Measurements from ENCODE around the gene PACS2.
A peak's percentile ranks its signal among the peaks of the same experiment; 100 is the strongest.

Gene PACS2

DNA sequence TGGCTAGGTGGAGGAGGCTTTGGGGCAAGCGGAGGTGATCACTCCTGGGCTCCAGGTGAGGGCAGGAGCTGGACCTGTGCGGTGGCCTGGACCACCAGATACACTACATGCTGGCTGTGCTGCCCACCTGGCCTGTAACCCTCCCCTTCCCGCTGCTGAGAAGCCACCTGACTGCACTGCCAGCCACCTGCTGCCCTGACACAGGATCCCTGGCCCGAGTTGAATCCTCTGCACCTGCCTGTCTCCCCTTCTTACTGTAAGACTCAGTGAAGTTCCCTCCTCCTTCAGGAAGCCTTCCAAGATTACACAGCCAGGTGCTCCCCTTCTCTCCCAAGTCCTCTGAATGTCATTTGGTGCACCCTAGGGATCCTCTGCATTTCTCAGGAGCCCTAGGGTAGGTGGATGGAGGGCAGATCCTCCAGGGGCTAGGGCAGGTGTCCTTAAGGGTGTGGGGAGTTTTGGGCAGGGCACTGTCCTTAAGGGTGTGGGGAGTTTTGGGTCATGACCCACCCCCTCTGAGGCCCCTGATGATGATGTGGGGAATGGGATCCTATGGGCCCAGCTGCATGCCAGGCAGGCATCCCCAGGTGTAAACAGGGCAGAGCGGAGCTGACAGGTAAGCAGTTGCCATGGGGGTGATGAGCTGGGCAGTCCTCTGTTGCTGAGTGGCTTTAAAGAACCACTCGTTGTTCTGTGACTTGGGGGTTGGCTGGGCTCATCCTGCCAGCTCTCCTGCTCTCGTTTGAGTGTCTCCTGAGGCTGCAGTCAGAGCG lies 98.4 kb downstream of the PACS2 start:
- DNase-seq: no peak

GRCh38 chr14:105413544-105413886 lies 99.0 kb downstream of the PACS2 start:
- no peak for DNase-seq

DNA sequence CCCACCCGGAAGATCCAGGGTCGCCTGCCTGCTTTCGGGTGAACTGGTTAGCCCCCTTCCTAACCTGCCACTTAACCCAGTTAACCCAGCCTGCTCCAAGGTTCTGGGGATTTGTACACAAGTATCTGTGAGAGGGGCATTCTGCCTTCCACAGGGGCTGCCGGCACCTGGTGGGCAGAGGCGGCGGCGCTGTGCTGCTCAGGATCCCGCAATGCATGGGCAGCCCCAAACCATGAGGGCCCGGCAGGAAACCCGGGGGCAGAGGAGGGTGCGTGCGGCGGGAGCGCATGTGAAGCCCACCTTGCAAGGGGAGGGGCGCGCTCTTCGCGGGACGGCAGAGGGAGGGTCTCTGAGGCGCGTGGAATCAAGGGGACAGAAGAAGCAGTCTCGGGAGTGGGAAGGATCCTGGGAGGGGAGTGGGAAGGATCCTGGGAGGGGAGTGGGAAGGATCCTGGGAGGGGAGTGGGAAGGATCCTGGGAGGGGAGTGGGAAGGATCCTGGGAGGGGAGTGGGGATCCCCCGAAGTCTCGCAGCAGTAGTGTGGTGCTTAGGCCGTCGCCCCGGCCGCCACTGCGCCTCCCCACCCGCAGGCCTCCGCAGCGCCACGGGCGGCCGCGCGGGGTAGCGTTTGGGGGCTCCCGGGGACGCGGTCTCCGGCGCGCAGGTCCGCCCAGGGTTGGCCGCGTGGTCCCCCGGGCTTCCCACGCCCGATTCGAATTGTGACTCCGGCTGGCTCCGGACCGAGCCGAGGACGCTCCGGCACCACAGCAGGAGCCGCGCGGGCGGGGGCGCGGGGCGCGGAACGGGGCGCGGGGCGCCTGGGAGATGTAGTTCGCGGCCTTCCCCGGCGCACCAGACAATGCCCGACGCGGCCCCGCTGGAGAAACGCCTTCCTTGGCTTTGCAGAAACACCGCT lies 100.2 kb downstream of the PACS2 start:
- DNase-seq: peak; percentile 39 to 82 (median 63)

DNA sequence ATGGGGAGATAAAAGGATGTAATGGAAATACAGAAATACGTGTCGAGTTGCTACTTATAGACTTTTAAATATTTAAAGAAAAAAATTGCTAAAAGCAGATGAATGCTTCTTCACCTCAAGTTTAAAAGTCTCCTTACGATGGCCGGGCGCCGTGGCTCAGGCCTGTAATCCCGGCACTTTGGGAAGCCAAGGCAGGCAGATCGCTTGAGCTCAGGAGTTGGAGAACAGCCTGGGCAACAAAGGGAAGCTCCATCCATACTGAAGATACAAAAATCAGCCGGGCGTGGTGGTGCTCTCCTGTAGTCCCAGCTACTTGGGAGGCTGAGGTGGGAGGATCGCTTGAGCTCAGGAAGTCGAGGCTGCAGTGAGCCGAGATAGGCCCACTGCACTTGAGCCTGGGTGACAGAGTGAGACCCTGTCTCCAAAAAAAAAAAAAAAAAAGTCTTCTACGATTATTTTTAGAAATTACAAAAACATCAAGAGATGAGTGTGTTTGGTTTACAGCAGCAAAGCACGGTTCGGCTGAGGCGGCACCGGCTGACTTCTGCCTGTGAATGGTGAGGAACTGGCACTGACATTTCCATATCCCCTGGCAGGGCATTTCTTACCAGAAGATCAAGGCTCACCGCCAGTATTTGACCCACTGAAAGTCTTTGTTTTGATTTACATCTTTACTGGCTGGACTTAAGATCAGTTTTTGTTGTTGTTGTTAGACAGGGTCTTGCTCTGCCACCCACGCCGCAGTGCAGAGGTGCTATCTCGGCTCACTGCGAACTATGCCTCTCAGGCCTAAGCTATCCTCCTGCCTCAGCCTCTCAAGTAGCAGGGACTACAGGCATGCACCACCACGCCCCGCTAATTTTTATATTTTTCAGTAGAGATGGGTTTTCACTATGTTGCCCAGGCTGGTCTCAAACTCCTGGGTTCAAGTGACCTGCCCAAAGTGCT lies 101.2 kb downstream of the PACS2 start:
- no peak for DNase-seq

GRCh38 chr14:105416671-105417070 lies 102.1 kb downstream of the PACS2 start:
- no peak for DNase-seq

DNA sequence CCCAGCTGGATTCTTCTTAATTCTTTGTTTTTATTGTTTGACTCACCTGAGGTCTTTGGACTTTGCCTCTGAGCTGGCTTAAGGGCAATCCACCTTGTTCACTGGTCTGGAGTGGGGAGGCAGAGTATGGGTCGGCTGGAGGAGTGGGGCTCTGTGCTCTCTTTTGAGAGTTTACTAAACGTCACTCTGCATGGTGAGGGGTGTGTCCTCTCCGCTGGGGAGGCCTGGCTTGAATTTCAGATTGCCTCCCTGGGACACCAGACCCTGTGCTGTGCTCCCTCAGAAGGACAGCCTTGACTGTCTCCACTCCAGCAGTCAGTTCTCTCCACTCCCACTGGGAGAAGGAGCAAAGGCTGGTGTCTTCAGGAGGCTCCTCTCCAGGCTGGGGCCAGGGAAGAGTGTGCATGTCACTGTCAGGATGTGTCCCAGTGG lies 103.2 kb downstream of the PACS2 start:
- no peak for DNase-seq

- no peak for DNase-seq
Observed at GRCh38 chr14:105418269-105419194, 104.0 kb downstream of the PACS2 start.

DNA sequence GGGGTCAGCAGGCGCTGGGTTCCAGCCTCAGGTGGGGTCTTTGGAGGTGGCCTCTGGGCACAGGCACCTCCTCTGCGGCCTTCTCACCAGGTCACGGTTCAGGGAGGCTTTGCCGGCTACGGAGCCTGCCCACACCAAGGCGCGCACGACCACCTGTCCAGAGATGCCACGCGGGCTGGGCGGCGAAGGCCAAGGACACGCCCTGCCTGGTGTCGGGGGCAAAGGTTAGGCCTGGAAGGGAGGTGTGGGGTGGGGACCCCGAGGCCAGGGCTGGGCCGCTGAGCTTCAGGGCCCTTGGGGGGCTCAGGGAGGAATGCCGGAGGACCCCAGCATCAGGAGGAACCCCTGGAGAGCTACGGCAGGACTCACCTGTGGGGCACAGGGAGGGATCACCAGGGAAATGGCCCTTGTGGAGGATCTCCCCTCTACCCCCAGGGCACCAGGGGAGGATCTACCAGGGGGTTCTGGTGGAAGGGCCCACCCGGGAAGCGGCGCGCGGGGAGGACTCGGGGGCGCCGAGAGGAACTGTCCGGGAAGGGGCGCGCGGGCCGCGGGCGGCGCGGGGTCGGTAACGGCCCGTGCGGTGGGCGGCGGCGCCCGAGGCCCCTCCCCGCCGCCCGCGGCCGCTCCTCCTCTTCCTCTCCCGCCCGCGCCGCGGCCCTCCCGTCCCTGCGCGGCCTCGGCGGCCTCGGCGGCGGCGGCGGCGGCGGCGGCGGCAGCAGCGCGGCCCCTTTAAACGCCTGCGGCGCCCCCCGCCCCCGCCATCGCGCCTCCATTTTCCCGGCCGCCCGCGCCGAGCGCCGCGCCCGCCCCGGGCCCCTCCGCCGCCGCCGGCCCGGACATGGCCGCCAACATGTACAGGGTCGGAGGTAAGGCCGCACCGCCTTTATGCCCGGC lies 104.9 kb downstream of the PACS2 start, which contains the start of gene MTA1:
Gene MTA1 (plus strand): TSS at position 633 of the 897 bp plus-strand sequence. CDS start 209 bp downstream, at position 842.
- DNase-seq: peak in 5 of 6 experiments; percentile 14 to 51 (median 34)

- DNase-seq: peak in 1 of 6 experiments; percentile 29
Observed at GRCh38 chr14:105420101-105420973, 105.8 kb downstream of the PACS2 start.

GRCh38 chr14:105420974-105421674 lies 106.6 kb downstream of the PACS2 start:
- no peak for DNase-seq

DNA sequence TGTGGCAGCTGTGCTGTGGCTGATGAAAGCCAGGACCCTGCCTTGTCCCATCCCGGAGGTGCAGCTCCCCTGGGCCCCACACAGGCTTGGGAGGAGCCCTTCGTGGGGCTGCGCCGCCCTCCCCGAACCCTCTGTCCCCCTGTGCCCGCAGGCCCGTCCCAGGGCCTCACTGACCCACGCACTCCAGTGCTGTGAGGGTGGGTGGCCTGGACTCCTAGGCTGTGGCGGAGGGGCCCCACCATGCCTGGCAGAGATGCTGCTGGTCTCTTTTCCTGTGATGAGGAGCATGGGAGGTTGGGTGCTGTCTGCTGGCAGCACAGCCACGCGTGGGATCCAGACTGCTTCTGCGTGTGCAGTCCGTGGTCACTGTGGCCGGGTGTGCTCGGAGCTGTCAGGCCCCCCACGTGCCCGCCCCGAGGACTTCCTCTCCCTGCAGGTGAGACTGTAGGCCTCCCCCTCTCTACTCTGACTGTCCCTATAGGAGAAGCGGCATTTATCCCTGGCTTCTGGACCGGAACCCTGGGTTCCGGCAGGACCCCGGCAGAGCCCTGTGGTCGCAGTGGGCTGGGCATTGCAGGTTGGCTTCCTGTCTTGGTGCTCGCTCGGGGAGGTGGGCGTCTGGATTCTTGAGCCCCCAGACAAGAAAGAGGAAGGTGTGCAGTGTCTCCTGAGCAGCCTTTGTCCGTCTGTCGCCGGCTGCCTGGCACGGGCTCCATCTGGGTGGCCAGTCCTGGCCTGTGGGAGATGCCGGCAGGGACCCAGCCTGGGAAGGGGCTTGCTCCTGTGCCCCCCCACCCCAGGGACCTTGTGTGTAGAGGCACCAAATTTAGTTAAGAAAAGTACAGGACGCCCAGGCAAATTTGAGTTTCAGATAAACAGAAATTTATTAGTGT lies 107.4 kb downstream of the PACS2 start:
- DNase-seq: no peak

- DNase-seq: no peak
Observed at GRCh38 chr14:105422695-105423487, 108.3 kb downstream of the PACS2 start.

DNA sequence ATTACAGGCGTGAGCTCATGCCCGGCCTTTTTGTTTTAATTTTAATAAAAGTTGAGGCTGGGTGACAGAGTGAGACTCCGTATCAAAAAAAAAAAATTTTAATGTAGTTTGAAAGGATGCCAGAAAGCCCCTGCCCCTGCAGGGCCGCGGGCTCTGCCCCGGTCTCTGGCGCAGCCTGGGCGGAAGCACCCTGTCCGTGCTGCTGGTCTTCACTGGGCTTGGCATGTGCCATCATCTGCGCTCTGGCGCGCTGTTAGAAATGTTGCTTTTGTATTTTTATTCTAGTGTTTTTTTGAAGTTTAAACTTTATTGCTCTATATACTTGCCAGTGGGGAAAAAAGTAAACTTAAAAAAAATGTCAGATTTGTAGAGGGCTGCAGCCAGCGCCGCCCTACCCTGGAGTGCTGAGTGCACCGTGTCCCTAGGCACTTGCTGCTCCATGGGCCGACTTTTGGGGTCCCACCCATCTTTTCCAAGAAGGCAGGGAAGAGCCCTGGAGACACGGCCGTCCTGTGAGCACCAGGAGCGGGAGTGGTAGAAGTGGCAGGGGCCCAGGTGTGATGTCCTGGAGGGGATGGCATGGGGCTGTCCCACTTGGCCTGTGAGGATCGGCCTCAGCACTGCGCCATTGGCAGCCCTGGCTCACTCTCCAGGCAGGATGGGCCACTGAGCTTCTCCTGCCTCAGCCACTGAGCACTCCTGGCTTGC lies 109.1 kb downstream of the PACS2 start:
- DNase-seq: no peak

DNA sequence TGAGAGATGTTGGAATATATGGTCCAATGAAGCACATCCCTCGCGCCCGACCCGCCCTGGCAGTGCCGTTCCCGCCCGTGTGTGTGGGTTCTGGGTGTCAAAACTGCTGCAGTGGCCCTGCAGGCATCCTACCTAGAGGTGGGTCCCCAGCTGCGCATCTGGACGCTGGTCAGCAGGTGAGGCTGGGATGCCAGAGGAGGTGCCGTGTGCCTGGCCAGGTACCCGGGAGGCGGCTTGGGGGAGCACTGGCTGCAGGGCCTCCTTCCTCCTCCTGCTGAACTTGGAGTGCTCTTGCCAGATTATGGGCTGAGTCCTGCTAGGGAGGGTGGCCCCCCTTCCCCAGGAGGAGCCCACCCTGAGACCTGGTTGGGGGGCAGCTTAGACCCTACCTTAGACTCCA lies 110.3 kb downstream of the PACS2 start:
- DNase-seq: no peak

GRCh38 chr14:105425823-105426247 lies 111.3 kb downstream of the PACS2 start:
- no peak for DNase-seq
